Left forelimb (tissue), 1 donor: ENCODE data around the gene ITPRIPL2.

Experiments
- DNase-seq: peaks from one replicate; pipeline ENCODE4 v3.0.0-alpha.2; 2018; ENCODE audit warnings: low spot score

ITPRIPL2 gene

DNA sequence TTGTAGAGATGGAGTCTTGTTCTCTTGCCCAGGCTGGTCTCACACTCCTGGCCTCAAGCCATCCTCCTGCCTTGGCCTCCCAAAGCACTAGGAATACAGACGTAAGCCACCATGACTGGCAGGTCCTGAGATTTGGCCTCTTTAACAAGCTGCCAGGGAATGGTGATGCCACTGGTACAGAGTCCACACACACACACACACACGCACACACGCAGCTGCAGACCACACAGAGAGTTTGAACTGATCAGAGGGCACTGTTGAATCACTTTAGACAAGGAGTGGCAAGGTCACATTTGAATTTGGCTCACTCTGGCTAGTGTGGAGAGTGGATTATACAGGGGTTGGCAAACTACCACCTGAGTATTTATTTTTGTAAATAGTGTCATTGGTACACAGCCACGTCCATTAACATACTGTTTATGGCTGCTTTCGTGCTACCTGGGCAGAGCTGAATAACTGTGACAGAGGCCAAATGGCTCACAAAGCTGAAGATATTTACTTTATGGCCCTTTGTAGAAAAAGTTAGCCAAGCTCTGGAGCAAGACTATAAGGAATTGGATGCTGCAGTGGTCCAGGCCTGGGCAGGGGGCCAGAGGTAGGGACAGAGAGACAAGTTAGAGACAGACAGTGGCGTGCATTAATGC is 9.9 kb downstream of the ITPRIPL2 start:
- no peak for DNase-seq

- no peak for DNase-seq
Measured at GRCh38 chr16:19126300-19126699, 12.5 kb downstream of the ITPRIPL2 start.

DNA sequence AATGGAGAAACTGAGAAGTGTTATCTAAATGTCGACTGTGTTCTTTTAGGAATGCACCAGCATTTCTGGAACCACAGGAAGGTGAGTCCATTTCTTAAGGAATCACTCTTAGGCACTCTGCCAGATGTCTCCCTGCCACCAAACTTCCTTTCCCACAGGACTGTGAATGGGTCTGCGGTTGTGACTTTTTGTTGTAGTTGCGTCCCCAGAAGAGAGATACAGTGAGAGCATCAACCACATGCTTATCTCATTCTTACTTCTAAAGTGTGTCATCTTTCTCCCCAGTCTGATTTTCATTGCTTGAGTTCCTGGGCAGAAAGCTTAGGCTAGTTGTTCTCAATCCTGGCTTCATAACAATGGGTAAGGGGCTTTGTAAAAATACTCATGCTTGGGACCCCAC is 13.4 kb downstream of the ITPRIPL2 start:
- no peak for DNase-seq

DNA sequence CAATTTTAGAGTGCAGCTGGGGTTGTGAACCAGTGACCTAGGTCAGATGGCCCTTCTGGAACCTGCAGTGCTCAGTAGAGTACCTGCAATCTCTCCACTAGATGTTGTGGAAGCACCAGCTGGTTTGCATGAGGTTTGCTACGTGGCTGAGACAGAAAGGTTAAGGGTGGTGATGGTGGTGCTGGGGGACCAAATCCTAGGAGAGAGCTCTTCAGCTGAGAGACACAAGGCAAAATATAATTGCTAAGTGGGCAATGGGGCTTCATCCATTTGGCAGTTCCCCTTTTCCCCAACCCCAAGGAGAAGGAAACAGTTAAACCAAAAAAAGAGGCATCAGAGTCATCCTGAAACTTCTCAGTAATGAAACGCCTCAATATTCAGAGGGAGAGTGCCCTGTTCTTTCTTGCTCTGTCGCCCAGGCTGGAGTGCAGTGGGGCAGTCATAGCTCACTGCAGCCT is 13.9 kb downstream of the ITPRIPL2 start:
- no peak for DNase-seq

GRCh38 chr16:19128454-19129200 is 14.9 kb downstream of the ITPRIPL2 start:
- no peak for DNase-seq

DNA sequence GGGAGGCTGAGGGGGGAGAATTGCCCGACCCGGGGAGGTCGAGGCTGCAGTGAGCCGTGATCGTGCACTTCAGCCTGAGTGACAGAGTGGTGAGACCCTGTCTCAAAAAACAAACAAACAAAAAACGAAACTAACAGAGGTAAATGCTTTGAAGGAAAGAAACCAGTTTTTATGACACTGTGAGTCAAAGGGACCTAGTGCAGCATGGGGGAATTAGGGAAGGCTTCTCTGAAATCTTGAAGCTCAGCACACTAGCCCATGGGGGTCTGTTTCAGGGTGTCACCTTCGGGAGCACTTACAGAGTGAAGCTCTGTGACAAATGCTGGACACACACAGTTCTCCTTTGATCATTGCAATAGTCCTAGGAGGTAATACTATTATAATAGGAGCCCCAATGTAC is 16.6 kb downstream of the ITPRIPL2 start:
- no peak for DNase-seq

- no peak for DNase-seq
Measured at GRCh38 chr16:19130852-19131824, 17.4 kb downstream of the ITPRIPL2 start.

- no peak for DNase-seq
Measured at GRCh38 chr16:19131825-19132218, 18.1 kb downstream of the ITPRIPL2 start.

DNA sequence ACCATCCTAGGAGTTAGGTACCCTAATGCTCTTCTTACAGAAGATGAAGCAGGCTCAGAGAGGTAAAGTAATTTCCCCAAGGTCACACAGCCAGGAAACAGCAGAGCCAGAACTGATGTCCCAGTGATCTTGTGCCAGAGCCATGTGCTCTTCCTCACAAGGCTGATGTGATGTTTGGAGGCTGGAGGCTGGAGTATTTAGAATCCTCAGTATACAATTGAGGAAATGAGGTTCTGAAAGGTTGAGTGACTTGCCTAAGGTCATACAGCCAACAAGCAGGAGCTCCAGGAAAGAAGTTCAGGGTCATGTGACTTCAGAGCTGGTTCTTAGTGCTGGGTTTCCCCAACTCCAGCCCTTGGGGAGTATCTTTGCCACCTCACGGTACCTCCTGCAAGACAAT is 18.5 kb downstream of the ITPRIPL2 start:
- no peak for DNase-seq

DNA sequence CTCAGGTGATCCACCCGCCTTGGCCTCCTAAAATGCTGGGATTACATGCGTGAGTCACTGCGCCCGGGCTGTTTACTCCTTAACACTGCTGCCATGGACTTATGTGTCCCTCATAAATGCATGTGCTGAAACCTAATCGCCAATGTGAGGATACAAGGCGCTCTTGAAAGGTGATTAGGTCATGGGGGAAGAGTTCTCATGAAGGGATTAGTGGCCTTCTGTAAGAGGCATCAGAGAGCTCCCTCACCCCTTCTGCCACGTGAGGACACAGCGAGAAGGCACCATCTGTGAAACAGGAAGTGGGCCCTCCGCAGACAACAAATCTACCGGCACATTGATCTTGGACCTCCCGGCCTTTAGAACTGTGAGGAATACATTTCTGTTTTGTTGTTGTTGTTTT is 19.1 kb downstream of the ITPRIPL2 start:
- no peak for DNase-seq

DNA sequence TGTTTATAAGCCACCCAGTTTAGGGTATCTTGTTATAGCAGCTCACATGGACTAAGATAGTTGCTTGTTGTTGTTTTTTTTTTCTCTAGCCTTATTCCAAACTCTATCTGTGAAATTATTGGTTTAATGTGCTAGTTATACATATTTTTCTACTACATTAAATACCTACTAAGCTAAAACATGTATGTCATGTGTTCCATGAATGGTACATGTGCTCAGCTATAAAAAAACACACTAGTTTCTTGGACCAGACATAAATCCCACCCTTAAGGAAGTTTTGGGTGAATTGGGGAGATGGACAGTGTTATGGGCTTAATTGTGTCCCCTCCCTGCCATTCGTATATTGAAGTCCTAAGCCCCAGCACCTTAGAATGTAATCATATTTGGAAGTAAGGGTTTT is 19.8 kb downstream of the ITPRIPL2 start:
- no peak for DNase-seq

DNA sequence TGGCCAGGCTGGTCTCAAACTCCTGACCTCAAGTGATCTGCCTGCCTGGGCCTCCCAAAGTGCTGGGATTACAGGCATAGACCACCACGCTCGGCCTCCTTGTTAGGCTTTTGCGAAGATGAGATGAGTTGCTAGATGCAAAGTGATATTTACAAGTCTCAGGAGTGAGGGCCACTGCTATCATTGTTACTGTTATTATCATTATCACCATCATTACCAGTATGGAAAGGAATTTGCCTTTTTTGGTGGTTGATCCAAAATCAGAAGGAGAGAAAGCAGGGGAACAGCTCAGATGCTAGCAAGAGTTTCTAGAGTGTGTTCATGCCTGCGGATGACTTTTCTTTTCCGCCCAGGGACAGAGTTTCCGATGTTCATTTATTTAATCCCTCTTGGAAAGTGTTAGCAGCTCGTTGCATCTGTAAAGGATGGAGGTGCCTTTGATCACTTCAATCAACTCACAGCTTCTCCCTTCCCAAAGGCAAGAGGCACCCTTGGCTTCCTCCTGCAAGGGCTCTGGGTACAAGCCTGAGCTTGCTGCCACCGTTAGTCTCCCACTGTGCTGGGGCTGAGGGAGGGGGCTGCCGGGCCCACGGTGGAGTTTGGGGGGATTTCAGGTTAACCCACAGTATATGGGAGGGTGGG is 21.6 kb downstream of the ITPRIPL2 start:
- no peak for DNase-seq

DNA sequence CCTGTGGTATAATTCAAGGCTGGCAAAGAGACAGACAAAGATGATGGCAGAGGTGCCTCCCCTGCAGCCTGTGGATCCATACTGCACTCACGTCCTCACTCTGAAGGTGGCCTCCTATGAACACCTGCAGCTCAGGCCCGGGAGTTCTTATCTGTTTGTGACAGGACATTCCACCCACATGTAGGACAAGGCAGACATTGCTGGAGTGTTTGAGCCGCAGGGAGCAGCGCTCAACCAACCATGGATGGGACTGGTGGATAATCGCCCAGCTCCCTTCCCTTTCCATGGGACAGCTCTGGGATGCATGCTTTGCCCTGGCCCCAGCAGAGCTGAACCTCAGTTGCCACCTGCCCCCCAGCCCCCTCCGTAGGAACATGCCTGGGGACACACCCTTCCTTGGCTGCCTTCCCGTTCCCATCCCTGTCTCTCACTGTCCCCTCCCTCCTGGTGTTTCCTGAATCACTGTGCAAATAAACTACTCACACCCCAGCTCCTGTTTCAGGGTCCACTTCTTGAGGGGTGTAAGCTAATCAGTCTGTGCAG is 22.2 kb downstream of the ITPRIPL2 start:
- no peak for DNase-seq

DNA sequence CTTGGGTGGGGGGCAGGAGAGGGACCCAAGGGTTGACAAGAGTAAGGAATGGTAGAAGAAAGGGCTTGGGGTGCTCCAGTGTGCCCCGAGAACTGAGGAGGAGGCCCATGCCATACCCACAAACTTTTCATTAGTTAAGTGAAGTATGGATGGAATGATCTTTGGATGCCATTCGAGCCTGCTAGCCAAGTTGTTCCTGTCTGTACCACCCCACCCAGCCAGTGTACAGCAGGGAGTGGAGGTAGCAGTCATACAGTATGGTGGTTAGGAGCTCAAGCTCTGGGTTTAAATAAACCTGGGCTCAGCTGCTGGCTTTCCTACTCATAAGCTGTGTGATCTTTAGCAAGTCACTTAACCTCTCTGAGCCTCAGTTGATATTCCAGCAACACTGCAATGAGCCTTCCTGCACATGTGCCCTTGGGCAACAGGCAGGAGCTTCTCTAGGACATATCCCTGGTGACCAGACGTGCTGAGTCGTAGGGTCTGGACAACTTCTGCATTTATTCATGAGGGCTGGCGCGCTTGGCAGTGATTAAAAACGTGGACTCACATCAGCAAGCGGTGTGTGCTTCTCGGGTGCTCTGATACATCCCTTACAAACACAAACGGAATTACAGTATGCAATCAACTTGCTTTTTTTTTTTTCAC is 22.9 kb downstream of the ITPRIPL2 start:
- no peak for DNase-seq

DNA sequence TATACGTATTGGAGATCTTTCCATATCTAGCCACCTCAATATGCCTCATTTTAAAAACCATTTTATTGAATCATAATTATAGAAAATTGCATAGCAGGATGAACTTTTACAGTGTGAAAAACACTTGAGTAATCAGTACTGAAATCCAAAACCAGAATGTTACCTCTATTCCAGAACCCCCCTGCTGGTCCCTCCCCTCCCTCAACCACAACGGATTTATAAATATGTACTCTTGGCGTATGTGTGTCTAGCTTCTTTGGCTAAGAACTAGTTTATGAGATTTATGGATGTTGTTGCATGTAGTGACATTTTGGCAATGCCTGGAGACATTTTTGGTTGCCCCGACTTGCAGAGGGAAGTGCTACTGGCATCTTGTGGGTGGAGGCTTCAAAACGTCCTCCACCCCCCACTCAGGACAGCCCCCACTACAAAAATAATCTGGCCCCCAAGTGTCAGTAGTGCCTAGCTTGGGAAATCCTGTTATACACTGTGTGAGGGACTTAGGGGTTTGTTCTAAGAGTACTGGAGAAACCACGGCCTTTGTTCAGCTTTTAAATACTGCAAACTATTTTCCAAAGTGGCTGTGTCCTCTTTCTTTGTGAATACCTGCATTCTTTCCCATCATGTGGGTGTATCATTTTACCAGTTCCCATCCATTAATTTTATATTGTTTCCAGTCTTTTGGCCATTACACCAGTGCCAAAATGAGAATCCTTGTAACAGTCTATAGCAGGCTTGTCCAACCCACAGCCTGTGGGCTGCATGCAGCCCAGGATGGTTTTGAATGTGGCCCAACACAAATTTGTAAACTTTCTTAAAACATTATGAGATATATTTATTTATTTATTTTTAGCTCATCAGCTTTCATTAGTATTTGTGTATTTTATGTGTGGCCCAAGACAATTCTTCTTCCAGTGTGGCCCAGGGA is 23.7 kb downstream of the ITPRIPL2 start:
- no peak for DNase-seq

DNA sequence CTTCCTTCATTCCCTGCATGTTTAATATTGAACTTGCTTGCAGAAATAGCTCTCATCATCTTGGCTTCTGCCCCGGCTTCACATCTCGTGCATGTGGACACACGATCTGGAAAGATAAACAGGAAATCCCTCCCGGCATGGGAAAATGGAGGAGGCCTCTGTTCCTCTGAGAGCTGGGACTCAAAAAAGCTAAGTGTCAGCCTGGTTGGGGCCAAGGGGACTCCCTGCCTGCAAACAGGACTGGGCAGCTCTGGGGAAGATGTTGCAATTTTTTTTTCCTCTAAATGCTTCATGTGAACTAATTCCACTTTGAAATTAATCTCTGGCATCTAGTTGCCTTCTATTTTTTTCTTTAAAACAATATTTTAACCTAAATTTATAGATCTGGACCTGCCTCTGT is 24.8 kb downstream of the ITPRIPL2 start:
- no peak for DNase-seq

GRCh38 chr16:19139436-19140091 is 25.8 kb downstream of the ITPRIPL2 start:
- no peak for DNase-seq

DNA sequence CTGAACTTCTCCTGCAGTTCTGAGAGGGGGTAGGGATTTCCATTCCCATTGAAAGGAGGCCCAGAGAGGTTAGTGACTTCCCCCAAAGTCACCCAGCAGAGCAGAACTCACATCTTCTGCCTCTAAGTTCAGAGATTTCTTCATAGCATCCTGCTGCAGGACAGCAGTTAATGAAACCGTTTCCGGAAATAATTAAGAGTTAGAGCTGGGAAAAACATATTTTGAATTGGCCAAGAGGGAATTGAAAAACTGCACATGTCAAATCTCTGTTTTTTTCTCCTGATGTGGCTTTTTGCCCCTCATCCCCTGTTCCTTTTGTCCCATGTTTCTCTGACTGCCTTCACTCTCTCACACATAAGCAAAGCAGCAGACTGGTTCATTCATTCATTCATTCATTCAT is 26.6 kb downstream of the ITPRIPL2 start:
- DNase-seq, result no peak

DNA sequence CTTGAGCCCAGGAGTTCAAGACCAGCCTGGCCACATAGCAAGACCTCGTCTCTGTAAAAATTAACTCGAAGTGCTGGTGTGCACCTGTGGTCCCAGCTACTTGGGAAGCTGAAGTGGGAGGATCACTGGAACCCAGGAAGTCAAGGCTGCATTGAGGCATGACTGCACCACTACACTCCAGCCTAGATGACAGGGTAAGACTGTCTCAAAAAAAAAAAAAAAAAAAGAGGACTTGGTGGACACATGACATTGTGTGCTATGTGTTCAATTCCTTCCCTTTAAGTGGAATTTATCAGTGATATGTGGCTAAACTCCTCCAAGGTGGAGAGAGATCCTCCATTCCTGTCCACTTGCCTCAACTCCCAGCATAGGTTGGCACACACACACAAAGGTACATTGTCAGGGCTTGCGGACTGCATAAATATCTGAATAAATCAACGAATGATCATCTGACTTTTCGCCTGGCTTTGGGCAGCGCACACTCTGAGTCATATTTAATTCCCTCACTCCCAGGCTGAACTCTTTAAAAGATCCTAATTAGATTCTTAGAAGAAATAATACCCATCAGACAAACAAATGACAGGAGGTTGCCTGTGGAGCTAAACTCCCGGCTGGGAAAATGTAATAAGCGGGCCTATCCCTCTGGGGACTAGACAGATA is 29.3 kb downstream of the ITPRIPL2 start:
- DNase-seq, result no peak
